ENCODE measurements around the gene SVOPL. TPM values are rescaled to one million over a fixed set of nuclear protein-coding genes. Genes with fewer than 3 reads are reported as not detected.

SVOPL gene
- polyA plus RNA-seq, 1 of the 3 experiments (the other 2 are of a cell fraction): not detected

DNA sequence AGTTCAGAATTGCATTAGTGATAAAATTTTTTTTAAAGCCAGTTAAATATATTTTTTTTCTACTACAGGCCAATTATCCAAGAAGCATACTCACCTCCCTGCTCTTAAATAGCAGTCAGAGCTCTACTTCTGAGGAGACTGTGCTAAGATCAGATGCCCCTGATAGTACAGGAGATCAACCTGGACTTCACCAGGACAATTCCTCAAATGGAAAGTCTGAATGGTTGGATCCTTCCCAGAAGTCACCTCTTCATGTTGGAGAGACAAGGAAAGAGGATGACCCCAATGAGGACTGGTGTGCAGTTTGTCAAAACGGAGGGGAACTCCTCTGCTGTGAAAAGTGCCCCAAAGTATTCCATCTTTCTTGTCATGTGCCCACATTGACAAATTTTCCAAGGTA is 122.0 kb downstream of the SVOPL start:
- no peak for TF ChIP-seq SIN3A (IDR thresholded peaks at IDR 0.05; ENCODE audit: borderline replicate concordance, low read depth, low read length)
- no peak for TF ChIP-seq FOSL2 (IDR thresholded peaks at IDR 0.05; ENCODE audit: borderline replicate concordance, low read depth)
- TF ChIP-seq CTCF (IDR thresholded peaks at IDR 0.05): no peak
- TF ChIP-seq, protein P1, sequence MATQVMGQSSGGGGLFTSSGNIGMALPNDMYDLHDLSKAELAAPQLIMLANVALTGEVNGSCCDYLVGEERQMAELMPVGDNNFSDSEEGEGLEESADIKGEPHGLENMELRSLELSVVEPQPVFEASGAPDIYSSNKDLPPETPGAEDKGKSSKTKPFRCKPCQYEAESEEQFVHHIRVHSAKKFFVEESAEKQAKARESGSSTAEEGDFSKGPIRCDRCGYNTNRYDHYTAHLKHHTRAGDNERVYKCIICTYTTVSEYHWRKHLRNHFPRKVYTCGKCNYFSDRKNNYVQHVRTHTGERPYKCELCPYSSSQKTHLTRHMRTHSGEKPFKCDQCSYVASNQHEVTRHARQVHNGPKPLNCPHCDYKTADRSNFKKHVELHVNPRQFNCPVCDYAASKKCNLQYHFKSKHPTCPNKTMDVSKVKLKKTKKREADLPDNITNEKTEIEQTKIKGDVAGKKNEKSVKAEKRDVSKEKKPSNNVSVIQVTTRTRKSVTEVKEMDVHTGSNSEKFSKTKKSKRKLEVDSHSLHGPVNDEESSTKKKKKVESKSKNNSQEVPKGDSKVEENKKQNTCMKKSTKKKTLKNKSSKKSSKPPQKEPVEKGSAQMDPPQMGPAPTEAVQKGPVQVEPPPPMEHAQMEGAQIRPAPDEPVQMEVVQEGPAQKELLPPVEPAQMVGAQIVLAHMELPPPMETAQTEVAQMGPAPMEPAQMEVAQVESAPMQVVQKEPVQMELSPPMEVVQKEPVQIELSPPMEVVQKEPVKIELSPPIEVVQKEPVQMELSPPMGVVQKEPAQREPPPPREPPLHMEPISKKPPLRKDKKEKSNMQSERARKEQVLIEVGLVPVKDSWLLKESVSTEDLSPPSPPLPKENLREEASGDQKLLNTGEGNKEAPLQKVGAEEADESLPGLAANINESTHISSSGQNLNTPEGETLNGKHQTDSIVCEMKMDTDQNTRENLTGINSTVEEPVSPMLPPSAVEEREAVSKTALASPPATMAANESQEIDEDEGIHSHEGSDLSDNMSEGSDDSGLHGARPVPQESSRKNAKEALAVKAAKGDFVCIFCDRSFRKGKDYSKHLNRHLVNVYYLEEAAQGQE (IDR thresholded peaks at IDR 0.05; ENCODE audit: low read depth, low read length): no peak
- TF ChIP-seq, protein P2, sequence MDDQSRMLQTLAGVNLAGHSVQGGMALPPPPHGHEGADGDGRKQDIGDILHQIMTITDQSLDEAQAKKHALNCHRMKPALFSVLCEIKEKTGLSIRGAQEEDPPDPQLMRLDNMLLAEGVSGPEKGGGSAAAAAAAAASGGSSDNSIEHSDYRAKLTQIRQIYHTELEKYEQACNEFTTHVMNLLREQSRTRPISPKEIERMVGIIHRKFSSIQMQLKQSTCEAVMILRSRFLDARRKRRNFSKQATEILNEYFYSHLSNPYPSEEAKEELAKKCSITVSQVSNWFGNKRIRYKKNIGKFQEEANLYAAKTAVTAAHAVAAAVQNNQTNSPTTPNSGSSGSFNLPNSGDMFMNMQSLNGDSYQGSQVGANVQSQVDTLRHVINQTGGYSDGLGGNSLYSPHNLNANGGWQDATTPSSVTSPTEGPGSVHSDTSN (IDR thresholded peaks at IDR 0.05): no peak
- TF ChIP-seq NRF1 (IDR thresholded peaks at IDR 0.05; ENCODE audit: low read depth, low read length): no peak
- no peak for TF ChIP-seq RFX5 (IDR thresholded peaks at IDR 0.05; ENCODE audit: low read length)
- TF ChIP-seq TCF12 (IDR thresholded peaks at IDR 0.05): no peak
- TF ChIP-seq TAF1 (IDR thresholded peaks at IDR 0.05; ENCODE audit: borderline replicate concordance, low read depth, low read length): no peak
- Histone ChIP-seq H3K4me3 (ENCODE audit: low read depth in 2 of 2, low read length in 1 of 2) (no peak overlapping the region), H3K79me2 (ENCODE audit: insufficient read depth) (no peaks in the 10 kb centered on the region), H3K4me1 (ENCODE audit: control insufficient read depth in 1 of 2, insufficient read depth in 2 of 2, low read depth in 1 of 2, low read length in 1 of 2) (peaks cover 0 to 4% of the 10 kb centered on the region in 2 experiments; a peak in 2 of 4 replicates), H3K9me3 (no peaks in the 10 kb centered on the region), H3K9ac (no peak overlapping the region), H3K27ac (ENCODE audit: low read depth in 2 of 2, low read length in 1 of 2) (no peak overlapping the region), H2AFZ (ENCODE audit: low read depth) (no peak overlapping the region), H3K36me3 (replicated peaks in 1 of 2; ENCODE audit: control insufficient read depth in 1 of 2, insufficient read depth in 2 of 2, low read length in 1 of 2) (peaks cover 74 to 82% of the 10 kb centered on the region in 2 experiments), H4K20me1 (ENCODE audit: insufficient read depth) (no peaks in the 10 kb centered on the region), H3K27me3 (ENCODE audit: insufficient read depth) (no peaks in the 10 kb centered on the region), H3F3A (replicated peaks; ENCODE audit: insufficient read depth) (no peaks in the 10 kb centered on the region), H3K4me2 (no peak overlapping the region), H3K9me2 (no peaks in the 10 kb centered on the region)
- ChIA-PET POLR2A (no interaction called here), CTCF (no interaction called here)
- DNase-seq: no peak
- WGBS (ENCODE audit: low lambda C conversion rate): 90% methylated on average over 1 of the region's 1 CpG

DNA sequence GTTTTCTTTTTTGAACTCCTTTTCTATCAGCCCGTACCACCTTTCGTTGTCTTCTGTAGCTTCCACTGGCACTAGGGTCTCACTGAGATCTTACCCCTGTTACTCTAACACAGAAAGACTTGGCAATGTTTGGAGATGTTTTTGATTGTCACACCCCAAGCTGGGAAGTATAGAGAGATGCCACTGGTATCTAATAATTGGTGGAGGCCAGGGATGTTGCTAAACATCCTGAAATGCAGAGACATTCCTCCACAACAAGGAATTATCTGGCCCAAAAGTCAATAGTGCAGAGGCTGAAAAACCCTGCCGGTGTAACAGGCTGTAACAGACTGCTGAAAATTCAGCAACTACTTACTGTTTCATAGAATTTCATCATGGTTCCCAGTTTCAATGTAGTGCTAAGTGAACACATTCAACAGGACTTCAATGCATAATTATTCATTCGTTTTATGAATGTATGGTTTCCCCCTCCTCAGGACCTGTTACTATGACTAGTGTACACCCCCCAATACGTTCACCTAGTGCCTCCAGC is 125.2 kb downstream of the SVOPL start:
- no peak for TF ChIP-seq RAD21 (IDR thresholded peaks at IDR 0.05; ENCODE audit: low read length)
- no peak for TF ChIP-seq JUND (IDR thresholded peaks at IDR 0.05)
- no peak for TF ChIP-seq ELF1 (IDR thresholded peaks at IDR 0.05)
- TF ChIP-seq RFX5 (IDR thresholded peaks at IDR 0.05; ENCODE audit: low read length): no peak
- no peak for TF ChIP-seq RCOR1 (IDR thresholded peaks at IDR 0.05; ENCODE audit: low read length)
- no peak for TF ChIP-seq EZH2phosphoT487 (IDR thresholded peaks at IDR 0.05; ENCODE audit: borderline replicate concordance, low read depth)
- no peak for TF ChIP-seq GABPA (IDR thresholded peaks at IDR 0.05; ENCODE audit: low read depth)
- TF ChIP-seq EP300 (IDR thresholded peaks at IDR 0.05; ENCODE audit: borderline replicate concordance in 1 of 2, low read depth in 1 of 2, low read length in 1 of 2): no peak
- TF ChIP-seq FOXJ3 (CRISPR knock-in tag; IDR thresholded peaks at IDR 0.05): no peak
- no peak for TF ChIP-seq NFIC (IDR thresholded peaks at IDR 0.05; ENCODE audit: borderline replicate concordance)
- no peak overlapping the region for H3K4me2 ChIP-seq
- no peak overlapping the region for H3K27ac ChIP-seq (ENCODE audit: low read depth in 2 of 2, low read length in 1 of 2)
- H2AFZ ChIP-seq (ENCODE audit: low read depth): no peak overlapping the region
- POLR2A ChIA-PET: no interaction called here
- no peaks in the 10 kb centered on the region for H3K79me2 ChIP-seq (ENCODE audit: insufficient read depth)
- no peak for DNase-seq
- CTCF ChIA-PET: interaction anchor here (1.1 kb wide), 1 partner anchor 163 kb away, joined by 3 read pairs; no protein-coding TSS in a partner anchor
- no peaks in the 10 kb centered on the region for H4K20me1 ChIP-seq (ENCODE audit: insufficient read depth)
- H3K4me3 ChIP-seq (ENCODE audit: low read depth in 2 of 2, low read length in 1 of 2): no peak overlapping the region
- no peaks in the 10 kb centered on the region for H3K9me2 ChIP-seq
- no peak overlapping the region for H3K9ac ChIP-seq
- 97% methylated on average over 5 of the region's 5 CpGs for WGBS (ENCODE audit: low lambda C conversion rate)
- H3K4me1 ChIP-seq (ENCODE audit: control insufficient read depth in 1 of 2, insufficient read depth in 2 of 2, low read depth in 1 of 2, low read length in 1 of 2): peaks cover 0 to 5% of the 10 kb centered on the region in 2 experiments; a peak in 2 of 4 replicates
- H3K9me3 ChIP-seq: no peaks in the 10 kb centered on the region
- no peaks in the 10 kb centered on the region for H3F3A ChIP-seq (replicated peaks; ENCODE audit: insufficient read depth)
- H3K36me3 ChIP-seq (replicated peaks in 1 of 2; ENCODE audit: control insufficient read depth in 1 of 2, insufficient read depth in 2 of 2, low read length in 1 of 2): peaks cover 79 to 94% of the 10 kb centered on the region in 2 experiments
- H3K27me3 ChIP-seq (ENCODE audit: insufficient read depth): no peaks in the 10 kb centered on the region
